Osteoblast (primary cell): ENCODE measurements around the gene OR2S2. TPM values are rescaled to one million over a fixed set of nuclear protein-coding genes. Genes with fewer than 3 reads are reported as not detected.

Experiments used
- DNase-seq: peaks from one replicate; pipeline ENCODE4 v3.0.0; 2011; ENCODE audit warnings: low spot score, mixed read lengths; ENCODE audit not compliant: insufficient read length; ENCODE audit errors: missing footprints
- H2AFZ ChIP-seq: 2 replicates; pipeline ENCODE4 v1.6.0; 2011; ENCODE audit warnings: mild to moderate bottlenecking, low read length
- H3K27ac ChIP-seq: 2 replicates; pipeline ENCODE4 v1.5.1; 2011; ENCODE audit warnings: mild to moderate bottlenecking, low read depth, low read length, moderate library complexity
- H3K27me3 ChIP-seq: 2 replicates; pipeline ENCODE4 v1.6.0; 2012; ENCODE audit warnings: mild to moderate bottlenecking, control low read depth, inconsistent platforms, low read length, moderate library complexity; ENCODE audit not compliant: insufficient read depth
- H3K36me3 ChIP-seq: 2 replicates; pipeline ENCODE4 v1.5.1; 2011; ENCODE audit warnings: mild to moderate bottlenecking, low read length, control low read depth, moderate library complexity; ENCODE audit not compliant: insufficient read depth
- H3K4me1 ChIP-seq: 2 replicates; pipeline ENCODE4 v1.5.1; 2011; ENCODE audit warnings: mild to moderate bottlenecking, low read length, control low read depth, moderate library complexity; ENCODE audit not compliant: insufficient read depth
- H3K4me2 ChIP-seq: 2 replicates; pipeline ENCODE4 v1.6.0; 2011; ENCODE audit warnings: mild to moderate bottlenecking, low read length; ENCODE audit not compliant: insufficient read depth
- H3K4me3 ChIP-seq: fragments of 200-600 bp; sonication (generic); 3 replicates; pipeline ENCODE4 v1.5.1; 2012; ENCODE audit warnings: mild to moderate bottlenecking, low read length, inconsistent platforms; ENCODE audit not compliant: insufficient read depth
- H3K79me2 ChIP-seq: 2 replicates; pipeline ENCODE4 v1.6.0; 2012; ENCODE audit warnings: mild to moderate bottlenecking, low read length, control low read depth, inconsistent platforms; ENCODE audit not compliant: insufficient read depth
- H3K9me3 ChIP-seq: 2 replicates; pipeline ENCODE4 v1.5.1; 2011; ENCODE audit warnings: low read depth, low read length, control low read depth
- H4K20me1 ChIP-seq: 2 replicates; pipeline ENCODE4 v1.6.0; 2012; ENCODE audit warnings: mild to moderate bottlenecking, low read length, control low read depth; ENCODE audit not compliant: insufficient read depth
- total RNA-seq: library from RNA; depleted of rRNA; stranded (reverse); fragments of >200 nt; gene quantifications from 2 replicates; pipeline ENCODE4 v1.2.3, GENCODE V29; 2012
- TF ChIP-seq, protein P1 (sequence below): IDR thresholded peaks from 2 replicates; pipeline ENCODE4 v1.5.1; 2011; ENCODE audit warnings: mild to moderate bottlenecking, low read depth, low read length, moderate library complexity; ENCODE audit errors: extremely low read depth

OR2S2 gene
- total RNA-seq, 1 donor = under 0.01 TPM

DNA sequence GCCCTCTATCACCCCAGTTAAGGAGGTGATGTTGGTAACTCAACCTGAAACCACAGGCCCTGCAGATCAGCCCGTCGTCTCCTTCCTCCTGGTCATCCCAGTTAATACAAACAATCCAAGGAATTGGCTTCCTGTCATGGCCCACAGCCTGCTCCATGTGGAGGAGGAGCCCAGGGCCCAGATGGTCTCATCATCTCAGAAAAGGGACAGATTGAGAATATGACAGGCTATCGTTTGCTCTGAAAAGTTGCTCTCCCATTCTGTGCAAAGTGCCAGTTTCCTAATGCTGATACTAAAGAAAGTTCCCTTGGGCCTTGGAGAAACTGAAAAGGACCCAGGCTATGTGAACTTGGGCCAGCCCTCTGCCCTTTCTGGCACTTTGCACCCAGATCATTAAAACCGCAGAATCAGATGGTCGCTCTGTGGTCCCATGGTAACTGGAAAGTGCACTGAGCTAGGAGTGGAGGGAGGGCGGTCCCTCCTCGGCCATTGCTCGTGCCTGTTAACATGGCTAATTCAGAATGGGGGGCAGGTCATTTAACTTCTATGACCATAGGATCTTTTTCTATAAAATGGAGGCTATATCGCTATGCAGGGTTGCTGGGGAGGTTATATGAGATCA lies 49.3 kb downstream of the OR2S2 start:
- Histone ChIP-seq H2AFZ (peak overlapping the region; percentile 49), H3K9me3 (no peaks in the 10 kb centered on the region), H3K4me2 (peak overlapping the region; percentile 57), H3K4me1 (peaks cover 55% of the 10 kb centered on the region), H3K4me3 (peak overlapping the region; percentile 56), H3K27ac (peak overlapping the region; percentile 95), H3K27me3 (no peaks in the 10 kb centered on the region), H3K36me3 (no peaks in the 10 kb centered on the region), H3K79me2 (peaks cover 4% of the 10 kb centered on the region), H4K20me1 (no peaks in the 10 kb centered on the region)
- DNase-seq = peak; percentile 58
- TF ChIP-seq, protein P1, sequence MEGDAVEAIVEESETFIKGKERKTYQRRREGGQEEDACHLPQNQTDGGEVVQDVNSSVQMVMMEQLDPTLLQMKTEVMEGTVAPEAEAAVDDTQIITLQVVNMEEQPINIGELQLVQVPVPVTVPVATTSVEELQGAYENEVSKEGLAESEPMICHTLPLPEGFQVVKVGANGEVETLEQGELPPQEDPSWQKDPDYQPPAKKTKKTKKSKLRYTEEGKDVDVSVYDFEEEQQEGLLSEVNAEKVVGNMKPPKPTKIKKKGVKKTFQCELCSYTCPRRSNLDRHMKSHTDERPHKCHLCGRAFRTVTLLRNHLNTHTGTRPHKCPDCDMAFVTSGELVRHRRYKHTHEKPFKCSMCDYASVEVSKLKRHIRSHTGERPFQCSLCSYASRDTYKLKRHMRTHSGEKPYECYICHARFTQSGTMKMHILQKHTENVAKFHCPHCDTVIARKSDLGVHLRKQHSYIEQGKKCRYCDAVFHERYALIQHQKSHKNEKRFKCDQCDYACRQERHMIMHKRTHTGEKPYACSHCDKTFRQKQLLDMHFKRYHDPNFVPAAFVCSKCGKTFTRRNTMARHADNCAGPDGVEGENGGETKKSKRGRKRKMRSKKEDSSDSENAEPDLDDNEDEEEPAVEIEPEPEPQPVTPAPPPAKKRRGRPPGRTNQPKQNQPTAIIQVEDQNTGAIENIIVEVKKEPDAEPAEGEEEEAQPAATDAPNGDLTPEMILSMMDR = no peak

GRCh38 chr9:35907711-35908503 lies 50.0 kb downstream of the OR2S2 start:
- TF ChIP-seq, protein P1 = no peak
- DNase-seq = peak; percentile 96
- H3K4me1 ChIP-seq = peaks cover 55% of the 10 kb centered on the region
- no peaks in the 10 kb centered on the region for H3K36me3 ChIP-seq
- peak overlapping the region; percentile 49 for H2AFZ ChIP-seq
- peak overlapping the region; percentile 57 for H3K4me2 ChIP-seq
- peak overlapping the region; percentile 56 for H3K4me3 ChIP-seq
- H3K27me3 ChIP-seq = no peaks in the 10 kb centered on the region
- no peaks in the 10 kb centered on the region for H4K20me1 ChIP-seq
- H3K79me2 ChIP-seq = peaks cover 4% of the 10 kb centered on the region
- H3K27ac ChIP-seq = peak overlapping the region; percentile 95
- no peaks in the 10 kb centered on the region for H3K9me3 ChIP-seq

Other genes starting within 250 kb of the OR2S2 start
- 306 and 376 TPM in 2 replicates for gene TLN1, start 226.0 kb downstream of the OR2S2 start, total RNA-seq
- gene CREB3, start 225.5 kb downstream of the OR2S2 start, total RNA-seq = 56.6 and 64.8 TPM in 2 replicates
- gene GBA2, start 208.9 kb downstream of the OR2S2 start, total RNA-seq = 29.5 and 31.1 TPM in 2 replicates
- gene RGP1, start 208.9 kb downstream of the OR2S2 start, total RNA-seq = 16.5 and 18.5 TPM in 2 replicates
- gene MSMP, start 203.9 kb downstream of the OR2S2 start, total RNA-seq = not detected in 2 replicates
- gene NPR2, start 166.6 kb downstream of the OR2S2 start, total RNA-seq = 16.6 and 20.3 TPM in 2 replicates
- 0.88 and 2.2 TPM in 2 replicates for gene SPAG8, start 145.9 kb downstream of the OR2S2 start, total RNA-seq
- gene HINT2, start 143.1 kb downstream of the OR2S2 start, total RNA-seq = 17.0 and 17.4 TPM in 2 replicates
- gene FAM221B, start 129.4 kb downstream of the OR2S2 start, total RNA-seq = not detected in 2 replicates
- 2.1 and 2.5 TPM in 2 replicates for gene TMEM8B, start 128.9 kb downstream of the OR2S2 start, total RNA-seq
- gene OR13J1, start 87.8 kb downstream of the OR2S2 start, total RNA-seq = not detected in 2 replicates
- 1.8 and 5.1 TPM in 2 replicates for gene HRCT1, start 52.0 kb downstream of the OR2S2 start, total RNA-seq
- gene SPAAR, start 48.7 kb downstream of the OR2S2 start, total RNA-seq = 0.29 and 0.72 TPM in 2 replicates
- 31.2 and 31.5 TPM in 2 replicates for gene RECK, start 78.8 kb upstream of the OR2S2 start, total RNA-seq
- 33.3 and 38.4 TPM in 2 replicates for gene GLIPR2, start 178.6 kb upstream of the OR2S2 start, total RNA-seq
- gene CCIN, start 211.2 kb upstream of the OR2S2 start, total RNA-seq = 1.2 and 2.2 TPM in 2 replicates
- 253 and 262 TPM in 2 replicates for gene CLTA, start 232.8 kb upstream of the OR2S2 start, total RNA-seq